ENCODE data around the gene TRIM68.

TRIM68 gene

GRCh38 chr11:4643682-4644081, 35.7 kb upstream of the TRIM68 start, which contains the start of gene OR51E1:
TSS of gene OR51E1 (plus strand) at chr11:4643982. CDS start at chr11:4652527, 8,545 bp downstream.
- Histone ChIP-seq H3K36me3 (no peaks in the 10 kb centered on the region), H3K27ac (no peak within 1 kb of the TSS), H3K9me3 (ENCODE audit: severe bottlenecking) (no peaks in the 10 kb centered on the region), H3K27me3 (ENCODE audit: insufficient read depth, low read depth, severe bottlenecking) (peaks cover 77% of the 10 kb centered on the region), H3K4me3 (ENCODE audit: low read depth, low read length) (no peak within 1 kb of the TSS)
- TF ChIP-seq CTCF (IDR thresholded peaks at IDR 0.05; ENCODE audit: low read depth, low read length), result no peak
- DNase-seq, result no peak

GRCh38 chr11:4643076-4643475, 35.0 kb upstream of the TRIM68 start:
- no peak for DNase-seq
- no peak overlapping the region for H3K27ac ChIP-seq
- no peaks in the 10 kb centered on the region for H3K36me3 ChIP-seq
- peaks cover 79% of the 10 kb centered on the region for H3K27me3 ChIP-seq (ENCODE audit: insufficient read depth, low read depth, severe bottlenecking)
- TF ChIP-seq CTCF (IDR thresholded peaks at IDR 0.05; ENCODE audit: low read depth, low read length), result no peak
- H3K4me3 ChIP-seq (ENCODE audit: low read depth, low read length), result no peak overlapping the region
- H3K9me3 ChIP-seq (ENCODE audit: severe bottlenecking), result no peaks in the 10 kb centered on the region

DNA sequence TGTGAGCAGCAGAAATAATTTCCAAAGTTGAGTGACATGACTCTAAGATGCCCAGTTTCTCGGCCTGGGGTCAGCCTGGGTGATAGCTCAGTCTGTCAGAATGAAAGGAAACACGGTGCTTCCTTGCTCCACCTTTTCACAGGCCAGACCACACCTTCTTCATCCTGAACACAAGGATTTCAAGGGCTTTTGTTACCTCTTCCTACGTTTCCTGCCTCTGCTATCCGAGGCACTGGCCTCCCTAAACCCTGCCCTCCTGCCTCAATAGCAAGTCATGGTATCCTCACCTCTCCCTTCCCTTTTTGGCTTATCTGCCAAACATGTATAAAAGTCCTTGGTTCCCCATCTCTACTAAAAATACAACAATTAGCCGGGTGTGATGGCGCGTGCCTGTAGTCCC, 34.0 kb upstream of the TRIM68 start:
- Histone ChIP-seq H3K9me3 (ENCODE audit: severe bottlenecking) (no peaks in the 10 kb centered on the region), H3K36me3 (no peaks in the 10 kb centered on the region), H3K4me3 (ENCODE audit: low read depth, low read length) (no peak overlapping the region), H3K27ac (no peak overlapping the region), H3K27me3 (ENCODE audit: insufficient read depth, low read depth, severe bottlenecking) (peaks cover 86% of the 10 kb centered on the region)
- DNase-seq, result no peak
- no peak for TF ChIP-seq CTCF (IDR thresholded peaks at IDR 0.05; ENCODE audit: low read depth, low read length)

DNA sequence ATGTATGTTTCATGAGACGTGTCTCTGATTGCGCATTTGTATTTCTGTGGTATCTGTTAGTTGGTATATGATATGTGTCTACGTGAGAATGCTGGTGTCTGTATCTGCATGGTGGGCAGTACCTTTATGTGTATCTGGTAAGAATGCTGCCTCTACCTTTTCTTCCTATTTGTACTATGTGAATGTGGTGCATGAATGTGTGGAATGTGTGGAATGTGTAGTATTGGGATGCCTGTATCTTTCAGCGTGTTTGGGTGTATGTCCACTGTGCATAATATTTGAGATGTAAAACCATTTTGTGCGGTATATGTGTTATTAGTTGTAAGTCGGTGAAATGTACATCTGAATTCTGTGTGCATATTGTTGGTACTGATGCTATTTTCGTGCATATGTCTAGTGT, 33.5 kb upstream of the TRIM68 start:
- H3K4me3 ChIP-seq (ENCODE audit: low read depth, low read length), result no peak overlapping the region
- no peak for TF ChIP-seq CTCF (IDR thresholded peaks at IDR 0.05; ENCODE audit: low read depth, low read length)
- no peak overlapping the region for H3K27ac ChIP-seq
- H3K27me3 ChIP-seq (ENCODE audit: insufficient read depth, low read depth, severe bottlenecking), result peaks cover 89% of the 10 kb centered on the region
- H3K9me3 ChIP-seq (ENCODE audit: severe bottlenecking), result no peaks in the 10 kb centered on the region
- no peak for DNase-seq
- no peaks in the 10 kb centered on the region for H3K36me3 ChIP-seq

GRCh38 chr11:4639931-4640330, 31.9 kb upstream of the TRIM68 start:
- H3K36me3 ChIP-seq, result no peaks in the 10 kb centered on the region
- H3K4me3 ChIP-seq (ENCODE audit: low read depth, low read length), result no peak overlapping the region
- no peaks in the 10 kb centered on the region for H3K9me3 ChIP-seq (ENCODE audit: severe bottlenecking)
- no peak for TF ChIP-seq CTCF (IDR thresholded peaks at IDR 0.05; ENCODE audit: low read depth, low read length)
- no peak for DNase-seq
- peaks cover 93% of the 10 kb centered on the region for H3K27me3 ChIP-seq (ENCODE audit: insufficient read depth, low read depth, severe bottlenecking)
- H3K27ac ChIP-seq, result no peak overlapping the region

DNA sequence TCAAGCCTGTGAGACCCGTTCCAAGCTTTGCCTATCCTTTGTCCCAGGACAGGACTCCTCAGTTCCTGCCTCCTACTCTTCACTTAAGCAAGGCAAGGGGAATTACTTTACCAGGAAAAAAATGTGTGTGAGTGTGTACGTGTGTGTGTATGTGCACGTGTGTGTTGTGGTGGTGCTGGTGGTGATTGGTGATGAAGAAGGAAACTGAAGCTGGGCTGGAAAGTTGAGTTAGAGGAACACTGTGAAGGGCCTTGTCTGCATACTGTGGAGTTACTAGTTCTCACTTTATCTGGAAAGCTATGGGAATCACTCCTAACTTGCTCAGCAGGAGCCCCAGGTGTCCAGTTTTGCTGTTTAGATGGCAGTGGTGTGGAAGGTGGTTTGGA, 29.6 kb upstream of the TRIM68 start:
- Histone ChIP-seq H3K27ac (no peak overlapping the region), H3K27me3 (ENCODE audit: insufficient read depth, low read depth, severe bottlenecking) (peaks cover 80% of the 10 kb centered on the region), H3K36me3 (no peaks in the 10 kb centered on the region), H3K9me3 (ENCODE audit: severe bottlenecking) (no peaks in the 10 kb centered on the region), H3K4me3 (ENCODE audit: low read depth, low read length) (no peak overlapping the region)
- no peak for DNase-seq
- TF ChIP-seq CTCF (IDR thresholded peaks at IDR 0.05; ENCODE audit: low read depth, low read length), result no peak
